Endothelial cell of umbilical vein (primary cell): ENCODE measurements around the gene AP2B1. TPM values are rescaled to one million over a fixed set of nuclear protein-coding genes. Genes with fewer than 3 reads are reported as not detected.

Experiments used
- BruUV-seq: library from RNA; stranded (reverse); fragments of 400-500 nt; replicated peaks from 2 replicates; lab custom pipeline; 2021; lab: Mats Ljungman, UMichigan
- CTCF ChIA-PET: fragments of 300-600, 350-600 bp; sonication (Branson Sonifier 250); formaldehyde crosslinking; loops from one replicate; lab custom pipeline; 2021; ENCODE audit warnings: antibody characterized with exemption, inconsistent platforms; lab: Charles Lee
- POLR2A ChIA-PET: fragments of 300-600, 350-600 bp; sonication (Branson Sonifier 250); formaldehyde crosslinking; loops from one replicate; lab custom pipeline; 2021; ENCODE audit warnings: antibody characterized with exemption, inconsistent platforms; lab: Charles Lee
- DNase-seq: peaks from one replicate; pipeline ENCODE4 v3.0.0-alpha.2; 2011; ENCODE audit warnings: low read depth, low spot score
- FAIRE-seq: peaks from 2 replicates; lab custom pipeline; 2011; peaks lifted over from hg19 to GRCh38; lab: Jason Lieb, UNC
- H2AFZ ChIP-seq: 2 replicates; pipeline ENCODE4 v1.6.0; 2012; ENCODE audit warnings: low read depth, low read length, control low read depth, inconsistent platforms
- H3K27ac ChIP-seq: 2 replicates; pipeline ENCODE4 v1.5.1; 2011; ENCODE audit warnings: low read depth, mild to moderate bottlenecking, control low read depth, low read length, moderate library complexity; ENCODE audit not compliant: insufficient read depth
- H3K27me3 ChIP-seq, 2 experiments: 2 replicates each; pipeline versions ENCODE4 v1.6.0 to v1.6.1; 2011; ENCODE audit warnings: low read length in 2 of 2, mixed read lengths in 1 of 2; ENCODE audit not compliant: control insufficient read depth in 2 of 2, insufficient read depth in 2 of 2
- H3K36me3 ChIP-seq, 2 experiments: 2 replicates in 1 of 2; 3 replicates in 1 of 2; pipeline ENCODE4 v1.5.1; 2011; ENCODE audit warnings: low read length in 2 of 2, mild to moderate bottlenecking in 1 of 2, moderate library complexity in 1 of 2; ENCODE audit not compliant: control insufficient read depth in 2 of 2, insufficient read depth in 2 of 2; ENCODE audit errors: extremely low read depth in 1 of 2
- H3K4me1 ChIP-seq: 3 replicates; pipeline ENCODE4 v1.5.1; 2011; ENCODE audit warnings: mild to moderate bottlenecking, low read length; ENCODE audit not compliant: control insufficient read depth, insufficient read depth; ENCODE audit errors: extremely low read depth
- H3K4me2 ChIP-seq: 2 replicates; pipeline ENCODE4 v1.6.1; 2011; ENCODE audit warnings: low read length, control low read depth, mixed read lengths; ENCODE audit not compliant: insufficient read depth
- H3K4me3 ChIP-seq, 3 experiments: fragments of 200-600 bp in 1 of 3; sonication (generic), shearing (Covaris generic) in 1 of 3; replicated peaks in 1 of 3; 2 replicates each; pipeline ENCODE4 v1.5.1; 2011 to 2016; ENCODE audit warnings: control low read depth in 3 of 3, low read length in 3 of 3, mild to moderate bottlenecking in 2 of 3, inconsistent platforms in 1 of 3, low read depth in 1 of 3, moderate library complexity in 1 of 3; ENCODE audit not compliant: insufficient read depth in 1 of 3
- H3K79me2 ChIP-seq: 2 replicates; pipeline ENCODE4 v1.6.0; 2012; ENCODE audit warnings: low read length, inconsistent platforms; ENCODE audit not compliant: control insufficient read depth, insufficient read depth
- H3K9ac ChIP-seq: replicated peaks from 2 replicates; pipeline ENCODE3; 2011; ENCODE audit warnings: low read length, control low read depth; ENCODE audit not compliant: insufficient read depth; ENCODE audit errors: extremely low read depth
- H3K9me1 ChIP-seq: replicated peaks from 3 replicates; pipeline ENCODE4 v1.6.0; 2011; ENCODE audit warnings: mild to moderate bottlenecking, low read length; ENCODE audit not compliant: control insufficient read depth, insufficient read depth; ENCODE audit errors: extremely low read depth
- H3K9me3 ChIP-seq: replicated peaks from 2 replicates; pipeline ENCODE4 v1.5.1; 2012; ENCODE audit warnings: low read length, inconsistent platforms; ENCODE audit not compliant: control insufficient read depth, insufficient read depth
- H4K20me1 ChIP-seq: replicated peaks from 2 replicates; pipeline ENCODE3; 2011; ENCODE audit warnings: mild to moderate bottlenecking, low read length; ENCODE audit not compliant: control insufficient read depth, insufficient read depth; ENCODE audit errors: extremely low read depth
- EZH2 ChIP-seq: IDR thresholded peaks from 2 replicates; pipeline ENCODE4 v1.6.1; 2012; ENCODE audit warnings: borderline replicate concordance, low read depth, mild to moderate bottlenecking, moderate library complexity, low read length, inconsistent platforms; ENCODE audit not compliant: severe bottlenecking
- FOS ChIP-seq: IDR thresholded peaks from 2 replicates; pipeline ENCODE4 v1.6.1; 2011; ENCODE audit warnings: mild to moderate bottlenecking, low read length, moderate library complexity, borderline replicate concordance; ENCODE audit not compliant: insufficient read depth
- GATA2 ChIP-seq: IDR thresholded peaks from 2 replicates; pipeline ENCODE4 v1.7.0; 2011; ENCODE audit warnings: low read depth, mild to moderate bottlenecking, moderate library complexity, mixed read lengths, low read length; ENCODE audit not compliant: insufficient read length, insufficient read depth
- JUN ChIP-seq: IDR thresholded peaks from 2 replicates; pipeline ENCODE4 v1.6.1; 2011; ENCODE audit warnings: borderline replicate concordance, low read depth; ENCODE audit not compliant: insufficient read length, insufficient read depth
- MYC ChIP-seq: IDR thresholded peaks from one replicate; pipeline ENCODE4 v1.6.1; 2011; ENCODE audit warnings: mild to moderate bottlenecking, low read depth, low read length
- POLR2A ChIP-seq: IDR thresholded peaks from 2 replicates; pipeline ENCODE4 v1.6.1; 2012; ENCODE audit warnings: low read depth, mild to moderate bottlenecking, control low read depth, low read length
- POLR2AphosphoS5 ChIP-seq: IDR thresholded peaks from 2 replicates; pipeline ENCODE4 v1.6.1; 2012; ENCODE audit warnings: low read depth, mild to moderate bottlenecking, control low read depth, low read length, moderate library complexity; ENCODE audit not compliant: insufficient read depth
- dilution Hi-C: fragments of 300-500 bp; cut with MboI; formaldehyde crosslinking; loops from one replicate; pipeline ENCODE4 v1.15.0; 2019; ENCODE audit warnings: low sequenced_read_pairs; ENCODE audit not compliant: extremely low pct_ligation_motif_present
- intact Hi-C: fragments of 100-400 bp; cut with micrococcal nuclease; formaldehyde crosslinking; loops from one replicate; pipeline ENCODE4 v1.10.0; 2022
- polyA plus RNA-seq, 4 experiments: library from polyadenylated mRNA; depleted of rRNA in 3 of 4; stranded (reverse) in 3 of 4; unstranded in 1 of 4; fragments of >200 nt; gene quantifications; 2 replicates each; pipeline versions ENCODE4 v1.2.1 to v1.2.3, GENCODE V29; 2011 to 2012; ENCODE audit warnings: missing spikeins in 1 of 4
- total RNA-seq: library from RNA; stranded (reverse); gene quantifications from 2 replicates; pipeline ENCODE4 v1.2.3, GENCODE V29; 2021
- TF ChIP-seq, protein P1 (sequence below), 2 donors: IDR thresholded peaks; 1 replicate in 1 of 2; 2 replicates in 1 of 2; pipeline ENCODE4 v1.5.1; 2011; ENCODE audit warnings: low read length in 2 of 2, mild to moderate bottlenecking in 2 of 2, moderate library complexity in 2 of 2, control low read depth in 1 of 2, inconsistent platforms in 1 of 2, low read depth in 1 of 2; ENCODE audit not compliant: insufficient read depth in 1 of 2; ENCODE audit errors: extremely low read depth in 1 of 2
- TF ChIP-seq, protein P2 (sequence below): IDR thresholded peaks from 2 replicates; pipeline ENCODE4 v1.6.1; 2011; ENCODE audit not compliant: insufficient read depth, insufficient read length

Gene AP2B1
- total and polyA plus RNA-seq, 2 donors (not counting 3 experiments of a cell fraction or from before 2014, with no cell fraction given), result 106 to 198 TPM

DNA sequence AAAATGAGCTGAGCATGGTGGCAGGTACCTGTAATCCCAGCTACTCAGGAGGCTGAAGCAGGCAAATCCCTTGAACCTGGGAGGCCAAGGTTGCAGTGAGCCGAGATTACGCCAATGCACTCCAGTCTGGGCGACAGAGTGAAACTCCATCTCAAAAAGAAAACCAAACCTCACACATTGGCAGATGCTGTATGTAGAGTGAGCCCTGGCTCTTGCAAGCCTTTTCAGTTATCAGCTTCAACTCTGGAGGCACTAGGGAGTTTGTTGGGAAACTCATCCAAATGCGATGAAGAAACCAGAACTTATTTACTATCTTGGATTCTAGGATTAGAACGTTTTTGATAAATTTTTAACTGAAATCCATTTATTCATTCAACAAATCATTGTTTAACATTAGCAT lies 87.4 kb downstream of the AP2B1 start:
- no peaks in the 10 kb centered on the region for H3K9me1 ChIP-seq
- no TSS peak for BruUV-seq
- no peak overlapping the region for H2AFZ ChIP-seq
- TF ChIP-seq EZH2, result no peak
- TF ChIP-seq, protein P1, sequence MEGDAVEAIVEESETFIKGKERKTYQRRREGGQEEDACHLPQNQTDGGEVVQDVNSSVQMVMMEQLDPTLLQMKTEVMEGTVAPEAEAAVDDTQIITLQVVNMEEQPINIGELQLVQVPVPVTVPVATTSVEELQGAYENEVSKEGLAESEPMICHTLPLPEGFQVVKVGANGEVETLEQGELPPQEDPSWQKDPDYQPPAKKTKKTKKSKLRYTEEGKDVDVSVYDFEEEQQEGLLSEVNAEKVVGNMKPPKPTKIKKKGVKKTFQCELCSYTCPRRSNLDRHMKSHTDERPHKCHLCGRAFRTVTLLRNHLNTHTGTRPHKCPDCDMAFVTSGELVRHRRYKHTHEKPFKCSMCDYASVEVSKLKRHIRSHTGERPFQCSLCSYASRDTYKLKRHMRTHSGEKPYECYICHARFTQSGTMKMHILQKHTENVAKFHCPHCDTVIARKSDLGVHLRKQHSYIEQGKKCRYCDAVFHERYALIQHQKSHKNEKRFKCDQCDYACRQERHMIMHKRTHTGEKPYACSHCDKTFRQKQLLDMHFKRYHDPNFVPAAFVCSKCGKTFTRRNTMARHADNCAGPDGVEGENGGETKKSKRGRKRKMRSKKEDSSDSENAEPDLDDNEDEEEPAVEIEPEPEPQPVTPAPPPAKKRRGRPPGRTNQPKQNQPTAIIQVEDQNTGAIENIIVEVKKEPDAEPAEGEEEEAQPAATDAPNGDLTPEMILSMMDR (IDR thresholded peaks at IDR 0.05; ENCODE audit: extremely low read depth in 1 of 2, insufficient read depth in 1 of 2, low read depth in 1 of 2, low read length in 2 of 2), result no peak
- no peak overlapping the region for H3K9ac ChIP-seq
- H3K4me2 ChIP-seq, result no peak overlapping the region
- H3K9me3 ChIP-seq, result no peaks in the 10 kb centered on the region
- no peak for FAIRE-seq
- intact Hi-C loops, result no loop called here
- no peak overlapping the region for H3K4me3 ChIP-seq
- H4K20me1 ChIP-seq, result no peaks in the 10 kb centered on the region
- POLR2A ChIA-PET, result no interaction called here
- H3K79me2 ChIP-seq, result peaks cover 6% of the 10 kb centered on the region
- CTCF ChIA-PET, result interaction anchor here (1.0 to 1.3 kb wide), 3 partner anchors 14 to 89 kb away, joined by 3 read pairs; no protein-coding TSS in a partner anchor
- DNase-seq, result no peak
- peaks cover 9 to 28% of the 10 kb centered on the region in 2 experiments for H3K36me3 ChIP-seq
- dilution Hi-C loops, result no loop called here
- H3K4me1 ChIP-seq, result no peaks in the 10 kb centered on the region
- no peak overlapping the region for H3K27ac ChIP-seq
- no peaks in the 10 kb centered on the region for H3K27me3 ChIP-seq

DNA sequence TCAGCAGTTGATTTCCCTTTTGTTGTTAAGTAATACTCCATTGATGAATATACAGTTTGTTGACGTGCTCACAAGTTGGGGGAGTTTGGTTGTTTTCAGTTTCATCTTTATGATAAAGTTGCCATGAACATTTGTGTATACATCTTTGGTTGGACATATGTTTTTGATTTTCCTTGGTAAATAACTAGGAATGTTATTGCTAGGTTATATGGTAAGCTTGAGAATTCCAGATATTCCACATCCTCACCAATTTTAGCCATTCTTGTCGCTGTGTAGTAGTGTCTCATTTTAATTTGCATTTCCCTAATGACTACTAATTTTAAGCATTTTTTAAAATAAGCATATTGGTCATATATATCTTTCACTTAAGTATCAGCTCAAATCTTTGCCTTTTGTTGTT lies 89.3 kb downstream of the AP2B1 start:
- ChIA-PET POLR2A (no interaction called here), CTCF (interaction anchor here (1.3 to 1.5 kb wide), 2 partner anchors 10 to 63 kb away, joined by 3 to 4 read pairs; no protein-coding TSS in a partner anchor)
- Histone ChIP-seq H3K27me3 (no peaks in the 10 kb centered on the region), H2AFZ (no peak overlapping the region), H3K36me3 (peaks cover 9 to 18% of the 10 kb centered on the region in 2 experiments), H3K9ac (no peak overlapping the region), H3K4me2 (no peak overlapping the region), H3K9me3 (no peaks in the 10 kb centered on the region), H4K20me1 (no peaks in the 10 kb centered on the region), H3K4me3 (no peak overlapping the region), H3K4me1 (no peaks in the 10 kb centered on the region), H3K27ac (no peak overlapping the region), H3K79me2 (peaks cover 6% of the 10 kb centered on the region), H3K9me1 (no peaks in the 10 kb centered on the region)
- dilution Hi-C loops, result no loop called here
- intact Hi-C loops, result no loop called here
- no TSS peak for BruUV-seq
- DNase-seq, result no peak
- no peak for TF ChIP-seq POLR2A
- TF ChIP-seq, protein P2, sequence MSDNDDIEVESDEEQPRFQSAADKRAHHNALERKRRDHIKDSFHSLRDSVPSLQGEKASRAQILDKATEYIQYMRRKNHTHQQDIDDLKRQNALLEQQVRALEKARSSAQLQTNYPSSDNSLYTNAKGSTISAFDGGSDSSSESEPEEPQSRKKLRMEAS, result no peak
- no peak for TF ChIP-seq MYC
- no peak for TF ChIP-seq JUN
- TF ChIP-seq FOS, result no peak
- TF ChIP-seq POLR2AphosphoS5, result no peak
- TF ChIP-seq GATA2, result no peak
- no peak for TF ChIP-seq EZH2
- TF ChIP-seq, protein P1 (IDR thresholded peaks at IDR 0.05; ENCODE audit: extremely low read depth in 1 of 2, insufficient read depth in 1 of 2, low read depth in 1 of 2, low read length in 2 of 2), result no peak
- no peak for FAIRE-seq
